Left lung (tissue), 10 donors: ENCODE results near the gene RNF168. TPM values are rescaled to one million over a fixed set of nuclear protein-coding genes. Genes with fewer than 3 reads are reported as not detected.
A peak's percentile ranks its signal among the peaks of the same experiment; 100 is the strongest.

Source experiments
- ATAC-seq: fragments of 200-7000 bp; cut with Tn5 transposase; one replicate; pipeline ENCODE4 v1.9.1; 2020; ENCODE audit warnings: moderate library complexity
- DNase-seq, 4 donors: peaks; one replicate each; pipeline ENCODE4 v3.0.0-alpha.2; 2013 to 2020
- H3K27ac ChIP-seq, 2 donors: fragments of 200-600 bp; sonication (generic) in 1 of 2; one replicate each; pipeline versions ENCODE4 v1.5.0 to v1.8.0; 2020 to 2021
- H3K27me3 ChIP-seq, 2 donors: fragments of 200-600 bp; sonication (generic) in 1 of 2; one replicate each; pipeline versions ENCODE4 v1.5.0 to v1.8.0; 2020 to 2021
- H3K36me3 ChIP-seq, 2 donors: fragments of 200-600 bp; sonication (generic) in 1 of 2; one replicate each; pipeline versions ENCODE4 v1.5.0 to v1.8.0; 2020 to 2021
- H3K4me1 ChIP-seq, 2 donors: fragments of 200-600 bp; one replicate each; pipeline ENCODE4 v1.8.0; 2021
- H3K4me3 ChIP-seq, 2 donors: fragments of 200-600 bp; sonication (generic) in 1 of 2; one replicate each; pipeline versions ENCODE4 v1.5.0 to v1.8.0; 2020 to 2021; ENCODE audit warnings: mild to moderate bottlenecking in 1 of 2
- H3K9me3 ChIP-seq, 2 donors: fragments of 200-600 bp; sonication (generic) in 1 of 2; one replicate each; pipeline versions ENCODE4 v1.5.0 to v1.8.0; 2020 to 2021
- CTCF ChIP-seq, 2 donors: fragments of 200-600 bp; sonication (generic) in 1 of 2; IDR thresholded peaks; one replicate each; pipeline versions ENCODE4 v1.5.0 to v1.8.0; 2021; ENCODE audit warnings: antibody characterized with exemption in 2 of 2
- intact Hi-C, 2 donors: fragments of 100-400 bp; cut with DNase I; formaldehyde crosslinking; loops; one replicate each; pipeline versions ENCODE4 v1.11.2 to v1.14.2; 2022
- polyA plus RNA-seq, 6 donors: library from polyadenylated mRNA; unstranded; fragments of 120-200 nt; gene quantifications; one replicate each; pipeline ENCODE4 v1.2.1, GENCODE V29; 2013; ENCODE audit not compliant: insufficient read length in 6 of 6
- total RNA-seq, 2 donors: library from RNA; stranded (reverse); fragmentation: NEBNext Ultra II Directional; extraction: Animal tissue kit (Norgen Biotek cat#: 25700); gene quantifications; one replicate each; pipeline ENCODE4 v1.2.1, GENCODE V29; 2021
- donor health status: DM: no; HTN: yes; CAD: no.
- donor health status: DM: no; HTN: no; CAD: no.

Gene RNF168
- total and polyA plus RNA-seq, 8 donors = 18.1 to 30.0 (median 19.0) TPM

- intact Hi-C loops = loop anchor here in 1 of 2 donors (10.0 kb wide), 1 partner anchor 265 kb away; no protein-coding TSS in a partner anchor
- ATAC-seq = no peak
Observed at GRCh38 chr3:196519718-196520082, 16.1 kb upstream of the RNF168 start.

GRCh38 chr3:196518966-196519717 lies 15.6 kb upstream of the RNF168 start:
- no peaks in the 10 kb centered on the region for H3K36me3 ChIP-seq
- no peak overlapping the region for H3K4me3 ChIP-seq
- no peaks in the 10 kb centered on the region for H3K27me3 ChIP-seq
- no peak overlapping the region for H3K27ac ChIP-seq
- DNase-seq (peak in 1 of 4 donors; percentile 49), ATAC-seq (peak; percentile 75)
- no peaks in the 10 kb centered on the region for H3K4me1 ChIP-seq
- peaks cover 0 to 57% of the 10 kb centered on the region in 2 donors for H3K9me3 ChIP-seq
- TF ChIP-seq CTCF (IDR thresholded peaks at IDR 0.05) = peak; percentile 18 to 59
- intact Hi-C loops = no loop called here

More at GRCh38 chr3:196519718-196520082, 16.1 kb upstream of the RNF168 start:
- Histone ChIP-seq H3K36me3 (no peaks in the 10 kb centered on the region), H3K27ac (no peak overlapping the region), H3K9me3 (peaks cover 0 to 57% of the 10 kb centered on the region in 2 donors), H3K4me1 (no peaks in the 10 kb centered on the region), H3K27me3 (no peaks in the 10 kb centered on the region), H3K4me3 (no peak overlapping the region)
- TF ChIP-seq CTCF (IDR thresholded peaks at IDR 0.05) = no peak
- no peak for DNase-seq

GRCh38 chr3:196517919-196518318 lies 14.4 kb upstream of the RNF168 start:
- peaks cover 0 to 57% of the 10 kb centered on the region in 2 donors for H3K9me3 ChIP-seq
- no peak for TF ChIP-seq CTCF (IDR thresholded peaks at IDR 0.05)
- intact Hi-C loops = no loop called here

GRCh38 chr3:196517162-196517800 lies 13.7 kb upstream of the RNF168 start:
- Histone ChIP-seq H3K36me3 (no peaks in the 10 kb centered on the region), H3K27ac (no peak overlapping the region), H3K4me1 (no peaks in the 10 kb centered on the region), H3K4me3 (no peak overlapping the region), H3K9me3 (peaks cover 0 to 55% of the 10 kb centered on the region in 2 donors), H3K27me3 (no peaks in the 10 kb centered on the region)
- DNase-seq (no peak), ATAC-seq (no peak)
- intact Hi-C loops = no loop called here
- TF ChIP-seq CTCF (IDR thresholded peaks at IDR 0.05) = no peak

More at GRCh38 chr3:196517919-196518318, 14.4 kb upstream of the RNF168 start:
- no peak for DNase-seq
- H3K4me3 ChIP-seq = no peak overlapping the region
- H3K4me1 ChIP-seq = no peaks in the 10 kb centered on the region
- no peak overlapping the region for H3K27ac ChIP-seq
- no peak for ATAC-seq
- no peaks in the 10 kb centered on the region for H3K27me3 ChIP-seq
- H3K36me3 ChIP-seq = no peaks in the 10 kb centered on the region

GRCh38 chr3:196514913-196515621 lies 11.5 kb upstream of the RNF168 start, which contains the start of gene SMCO1:
TSS of gene SMCO1 (minus strand) at chr3:196515346. CDS start at chr3:196515209, 137 bp downstream.
- intact Hi-C loops = no loop called here
- no peak within 1 kb of the TSS for H3K27ac ChIP-seq
- no peak for DNase-seq

More at GRCh38 chr3:196514913-196515621, 11.5 kb upstream of the RNF168 start, which contains the start of gene SMCO1:
- ATAC-seq = no peak
- TF ChIP-seq CTCF (IDR thresholded peaks at IDR 0.05) = no peak
- Histone ChIP-seq H3K9me3 (peaks cover 0 to 33% of the 10 kb centered on the region in 2 donors), H3K27me3 (no peaks in the 10 kb centered on the region), H3K4me3 (no peak within 1 kb of the TSS), H3K4me1 (no peaks in the 10 kb centered on the region), H3K36me3 (no peaks in the 10 kb centered on the region)
